GM19463 (cell line): ENCODE results near the gene TBC1D5.
A peak's percentile ranks its signal among the peaks of the same experiment; 100 is the strongest.
"Not testable (repeated sequence)": the region's sequence is repeated elsewhere in the genome, so short reads cannot be mapped to it uniquely, and the experiment has no call there.

ENCODE experiments used
- ATAC-seq: cut with Tn5 transposase; IDR thresholded peaks from one replicate; pipeline ENCODE4 v1.9.1; 2021; ENCODE audit warnings: mild to moderate bottlenecking, moderate library complexity; ENCODE audit not compliant: unreplicated experiment

TBC1D5 gene

GRCh38 chr3:17714473-17714872, 28.0 kb downstream of the TBC1D5 start:
- ATAC-seq: no peak

- no peak for ATAC-seq
These were observed 33.1 kb downstream of the TBC1D5 start for GRCh38 chr3:17709236-17709810.

GRCh38 chr3:17707813-17708543, 34.5 kb downstream of the TBC1D5 start:
- no peak for ATAC-seq

GRCh38 chr3:17705991-17706390, 36.4 kb downstream of the TBC1D5 start:
- not testable (repeated sequence) for ATAC-seq

- not testable (repeated sequence) for ATAC-seq
These were observed 42.6 kb downstream of the TBC1D5 start for GRCh38 chr3:17699815-17700214.

GRCh38 chr3:17695665-17696064, 46.8 kb downstream of the TBC1D5 start:
- not testable (repeated sequence) for ATAC-seq

GRCh38 chr3:17693670-17693999, 48.8 kb downstream of the TBC1D5 start:
- not testable (repeated sequence) for ATAC-seq

GRCh38 chr3:17692846-17693669, 49.4 kb downstream of the TBC1D5 start:
- ATAC-seq: not testable (repeated sequence)

GRCh38 chr3:17687566-17687965, 54.9 kb downstream of the TBC1D5 start:
- no peak for ATAC-seq

GRCh38 chr3:17686613-17687012, 55.8 kb downstream of the TBC1D5 start:
- ATAC-seq: no peak

GRCh38 chr3:17683542-17684207, 58.8 kb downstream of the TBC1D5 start:
- ATAC-seq: no peak

- no peak for ATAC-seq
These were observed 61.9 kb downstream of the TBC1D5 start for GRCh38 chr3:17680530-17680929.

- ATAC-seq: peak; percentile 92
These were observed 64.2 kb downstream of the TBC1D5 start for GRCh38 chr3:17678116-17678741.

GRCh38 chr3:17674082-17674686, 68.2 kb downstream of the TBC1D5 start:
- ATAC-seq: no peak

GRCh38 chr3:17672506-17672905, 69.9 kb downstream of the TBC1D5 start:
- no peak for ATAC-seq

- no peak for ATAC-seq
These were observed 71.7 kb downstream of the TBC1D5 start for GRCh38 chr3:17670749-17671148.

GRCh38 chr3:17664923-17665322, 77.5 kb downstream of the TBC1D5 start:
- peak; percentile 51 for ATAC-seq

- no peak for ATAC-seq
These were observed 86.2 kb downstream of the TBC1D5 start for GRCh38 chr3:17656264-17656663.

- ATAC-seq: peak; percentile 74
These were observed 86.7 kb downstream of the TBC1D5 start for GRCh38 chr3:17655743-17656142.

GRCh38 chr3:17649748-17650147, 92.7 kb downstream of the TBC1D5 start:
- ATAC-seq: not testable (repeated sequence)
